HG03575 (cell line): Measurements from ENCODE around the gene BMP5.

Source experiments
- ATAC-seq: cut with Tn5 transposase; IDR thresholded peaks from one replicate; pipeline ENCODE4 v1.9.1; 2021; ENCODE audit not compliant: unreplicated experiment, insufficient number of reproducible peaks, low FRiP score; ENCODE audit errors: extremely low read depth

BMP5 gene

GRCh38 chr6:55825402-55826051 lies 49.9 kb downstream of the BMP5 start:
- no peak for ATAC-seq

- ATAC-seq: no peak
These were observed 52.6 kb downstream of the BMP5 start for GRCh38 chr6:55822815-55823214.

- no peak for ATAC-seq
These were observed 53.4 kb downstream of the BMP5 start for GRCh38 chr6:55822005-55822404.

GRCh38 chr6:55820696-55821095 lies 54.7 kb downstream of the BMP5 start:
- ATAC-seq: no peak

GRCh38 chr6:55819811-55820210 lies 55.6 kb downstream of the BMP5 start:
- no peak for ATAC-seq

- no peak for ATAC-seq
These were observed 56.9 kb downstream of the BMP5 start for GRCh38 chr6:55818482-55818881.

- no peak for ATAC-seq
These were observed 62.9 kb downstream of the BMP5 start for GRCh38 chr6:55812509-55812908.

- ATAC-seq: no peak
These were observed 64.3 kb downstream of the BMP5 start for GRCh38 chr6:55811074-55811473.

GRCh38 chr6:55802259-55802658 lies 73.1 kb downstream of the BMP5 start:
- no peak for ATAC-seq

- ATAC-seq: no peak
These were observed 76.8 kb downstream of the BMP5 start for GRCh38 chr6:55798571-55798970.

GRCh38 chr6:55794136-55794812 lies 81.1 kb downstream of the BMP5 start:
- ATAC-seq: no peak

- ATAC-seq: no peak
These were observed 90.1 kb downstream of the BMP5 start for GRCh38 chr6:55785273-55785672.

- no peak for ATAC-seq
These were observed 93.1 kb downstream of the BMP5 start for GRCh38 chr6:55782275-55782674.

- no peak for ATAC-seq
These were observed 96.7 kb downstream of the BMP5 start for GRCh38 chr6:55778705-55779104.

- ATAC-seq: no peak
These were observed 97.9 kb downstream of the BMP5 start for GRCh38 chr6:55777469-55777868.

GRCh38 chr6:55776113-55776512 lies 99.3 kb downstream of the BMP5 start:
- no peak for ATAC-seq

- ATAC-seq: no peak
These were observed 100.4 kb downstream of the BMP5 start for GRCh38 chr6:55775029-55775318.

GRCh38 chr6:55774286-55775028 lies 100.9 kb downstream of the BMP5 start:
- ATAC-seq: no peak

GRCh38 chr6:55773620-55774216 lies 101.7 kb downstream of the BMP5 start:
- ATAC-seq: no peak

GRCh38 chr6:55772730-55773129 lies 102.7 kb downstream of the BMP5 start:
- ATAC-seq: no peak
